DND-41 (cell line): ENCODE data around the gene PLA1A.

Experiments used
- ATAC-seq: fragments of 200-7000 bp; cut with Tn5 transposase; 3 replicates; pipeline ENCODE4 v1.9.1; 2021; ENCODE audit warnings: low read depth; ENCODE audit not compliant: insufficient read depth
- DNase-seq: peaks from one replicate; pipeline ENCODE4 v3.0.0-alpha.2; 2020
- H2AFZ ChIP-seq: 2 replicates; pipeline ENCODE4 v1.6.0; 2012; ENCODE audit warnings: low read depth, low read length
- H3K27ac ChIP-seq: 2 replicates; pipeline ENCODE4 v1.5.1; 2012; ENCODE audit warnings: low read length, inconsistent platforms
- H3K27me3 ChIP-seq: fragments of 200-600 bp; sonication (generic); 2 replicates; pipeline ENCODE4 v1.6.0; 2012; ENCODE audit warnings: low read length, mild to moderate bottlenecking, inconsistent platforms; ENCODE audit not compliant: insufficient read depth, poor library complexity
- H3K36me3 ChIP-seq: 2 replicates; pipeline ENCODE4 v1.5.1; 2012; ENCODE audit warnings: low read length, inconsistent platforms; ENCODE audit not compliant: insufficient read depth
- H3K4me1 ChIP-seq: 2 replicates; pipeline ENCODE4 v1.5.1; 2012; ENCODE audit warnings: mild to moderate bottlenecking, low read length; ENCODE audit not compliant: insufficient read depth
- H3K4me2 ChIP-seq: 2 replicates; pipeline ENCODE4 v1.6.0; 2012; ENCODE audit warnings: mild to moderate bottlenecking, moderate library complexity, low read length, inconsistent platforms; ENCODE audit not compliant: insufficient read depth
- H3K4me3 ChIP-seq, 2 experiments: fragments of 200-600 bp in 1 of 2; shearing (Covaris generic) in 1 of 2; 2 replicates each; pipeline ENCODE4 v1.5.1; 2012 to 2016; ENCODE audit warnings: inconsistent platforms in 2 of 2, low read length in 2 of 2, mild to moderate bottlenecking in 2 of 2, low read depth in 1 of 2, moderate library complexity in 1 of 2
- H3K79me2 ChIP-seq: 2 replicates; pipeline ENCODE4 v1.6.0; 2012; ENCODE audit warnings: low read length, inconsistent platforms; ENCODE audit not compliant: insufficient read depth
- H3K9ac ChIP-seq: 2 replicates; pipeline ENCODE4 v1.6.0; 2012; ENCODE audit warnings: low read depth, mild to moderate bottlenecking, inconsistent platforms, low read length, moderate library complexity
- H3K9me3 ChIP-seq: 2 replicates; pipeline ENCODE4 v1.5.1; 2012; ENCODE audit warnings: low read length, moderate library complexity, mild to moderate bottlenecking, inconsistent platforms; ENCODE audit not compliant: insufficient read depth, severe bottlenecking
- H4K20me1 ChIP-seq: 2 replicates; pipeline ENCODE4 v1.6.0; 2012; ENCODE audit warnings: low read length; ENCODE audit not compliant: insufficient read depth
- EZH2 ChIP-seq: IDR thresholded peaks from 3 replicates; pipeline ENCODE4 v1.6.1; 2012; ENCODE audit warnings: borderline replicate concordance, low read depth, mild to moderate bottlenecking, moderate library complexity, low read length, inconsistent platforms; ENCODE audit not compliant: severe bottlenecking
- TF ChIP-seq, protein P1 (sequence below): IDR thresholded peaks from 2 replicates; pipeline ENCODE4 v1.5.1; 2012; ENCODE audit warnings: borderline replicate concordance, low read length, moderate library complexity, mild to moderate bottlenecking; ENCODE audit not compliant: poor library complexity, severe bottlenecking; ENCODE audit errors: extremely low read depth

PLA1A gene

DNA sequence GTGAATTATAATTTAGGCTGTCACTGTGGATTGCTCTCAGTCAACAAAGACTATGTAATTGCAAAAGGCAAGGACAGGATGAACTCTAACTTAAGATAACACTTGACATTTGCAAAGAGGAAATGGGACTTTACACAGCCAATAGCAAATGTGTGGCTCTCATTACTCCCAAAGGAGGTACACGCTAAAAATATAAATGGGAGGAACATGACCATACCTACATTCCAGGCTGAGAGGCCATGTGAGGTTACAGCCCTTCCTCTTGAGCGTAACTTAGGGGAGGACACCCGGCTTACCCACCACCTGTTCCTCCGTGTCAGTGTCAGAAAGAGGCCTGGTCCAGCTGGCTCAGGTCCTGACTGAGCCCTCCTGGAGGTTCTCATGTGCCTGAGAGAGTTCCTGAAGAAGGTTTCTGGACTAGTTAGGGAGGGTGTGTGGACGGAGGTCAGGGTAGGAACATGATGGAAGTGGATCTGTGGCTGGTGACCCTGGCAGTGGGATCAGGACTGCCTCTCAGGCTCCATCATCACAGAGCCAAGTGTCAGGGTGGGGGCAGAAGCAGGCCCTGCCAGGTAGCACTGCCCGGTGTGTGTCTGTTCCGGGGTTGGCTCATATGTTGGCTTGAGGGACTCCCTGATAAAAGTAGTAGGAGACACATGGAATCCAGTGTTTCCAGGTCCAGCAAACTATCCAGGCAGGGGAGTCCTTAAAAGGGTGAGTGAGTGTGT is 54.8 kb downstream of the PLA1A start:
- Histone ChIP-seq H3K36me3 (no peaks in the 10 kb centered on the region), H3K4me2 (no peak overlapping the region), H3K9me3 (no peaks in the 10 kb centered on the region), H3K9ac (no peak overlapping the region), H3K79me2 (no peaks in the 10 kb centered on the region), H4K20me1 (no peaks in the 10 kb centered on the region), H3K27ac (no peak overlapping the region), H3K4me1 (no peaks in the 10 kb centered on the region), H2AFZ (no peak overlapping the region), H3K27me3 (no peaks in the 10 kb centered on the region), H3K4me3 (no peak overlapping the region)
- no peak for DNase-seq
- ATAC-seq: no peak
- TF ChIP-seq, protein P1, sequence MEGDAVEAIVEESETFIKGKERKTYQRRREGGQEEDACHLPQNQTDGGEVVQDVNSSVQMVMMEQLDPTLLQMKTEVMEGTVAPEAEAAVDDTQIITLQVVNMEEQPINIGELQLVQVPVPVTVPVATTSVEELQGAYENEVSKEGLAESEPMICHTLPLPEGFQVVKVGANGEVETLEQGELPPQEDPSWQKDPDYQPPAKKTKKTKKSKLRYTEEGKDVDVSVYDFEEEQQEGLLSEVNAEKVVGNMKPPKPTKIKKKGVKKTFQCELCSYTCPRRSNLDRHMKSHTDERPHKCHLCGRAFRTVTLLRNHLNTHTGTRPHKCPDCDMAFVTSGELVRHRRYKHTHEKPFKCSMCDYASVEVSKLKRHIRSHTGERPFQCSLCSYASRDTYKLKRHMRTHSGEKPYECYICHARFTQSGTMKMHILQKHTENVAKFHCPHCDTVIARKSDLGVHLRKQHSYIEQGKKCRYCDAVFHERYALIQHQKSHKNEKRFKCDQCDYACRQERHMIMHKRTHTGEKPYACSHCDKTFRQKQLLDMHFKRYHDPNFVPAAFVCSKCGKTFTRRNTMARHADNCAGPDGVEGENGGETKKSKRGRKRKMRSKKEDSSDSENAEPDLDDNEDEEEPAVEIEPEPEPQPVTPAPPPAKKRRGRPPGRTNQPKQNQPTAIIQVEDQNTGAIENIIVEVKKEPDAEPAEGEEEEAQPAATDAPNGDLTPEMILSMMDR: no peak
- TF ChIP-seq EZH2: no peak

DNA sequence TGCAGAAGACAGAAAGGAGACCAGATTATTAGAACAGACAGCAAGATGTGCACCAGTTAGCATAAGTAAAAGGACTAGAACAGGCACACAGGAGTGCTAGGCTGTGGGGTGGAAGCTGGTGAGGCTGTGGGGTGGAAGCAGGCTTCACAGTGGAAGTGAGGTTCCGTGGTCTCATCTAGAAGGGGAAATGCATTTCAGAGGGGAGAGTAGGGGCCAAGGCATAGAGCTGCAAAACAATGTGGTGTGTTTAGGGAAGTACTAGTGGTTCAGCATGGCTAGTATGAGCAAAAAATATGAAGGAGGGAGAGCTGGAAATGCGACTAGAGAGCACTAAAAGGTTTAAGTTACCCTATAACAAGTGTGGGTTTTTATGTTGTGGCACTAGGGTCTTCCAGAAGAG is 56.2 kb downstream of the PLA1A start:
- Histone ChIP-seq H3K27ac (no peak overlapping the region), H3K4me1 (no peaks in the 10 kb centered on the region), H3K36me3 (no peaks in the 10 kb centered on the region), H3K79me2 (no peaks in the 10 kb centered on the region), H4K20me1 (no peaks in the 10 kb centered on the region), H3K27me3 (no peaks in the 10 kb centered on the region), H3K9ac (no peak overlapping the region), H2AFZ (no peak overlapping the region), H3K9me3 (no peaks in the 10 kb centered on the region), H3K4me2 (no peak overlapping the region), H3K4me3 (no peak overlapping the region)
- no peak for DNase-seq
- ATAC-seq: no peak
- TF ChIP-seq, protein P1: no peak
- no peak for TF ChIP-seq EZH2

DNA sequence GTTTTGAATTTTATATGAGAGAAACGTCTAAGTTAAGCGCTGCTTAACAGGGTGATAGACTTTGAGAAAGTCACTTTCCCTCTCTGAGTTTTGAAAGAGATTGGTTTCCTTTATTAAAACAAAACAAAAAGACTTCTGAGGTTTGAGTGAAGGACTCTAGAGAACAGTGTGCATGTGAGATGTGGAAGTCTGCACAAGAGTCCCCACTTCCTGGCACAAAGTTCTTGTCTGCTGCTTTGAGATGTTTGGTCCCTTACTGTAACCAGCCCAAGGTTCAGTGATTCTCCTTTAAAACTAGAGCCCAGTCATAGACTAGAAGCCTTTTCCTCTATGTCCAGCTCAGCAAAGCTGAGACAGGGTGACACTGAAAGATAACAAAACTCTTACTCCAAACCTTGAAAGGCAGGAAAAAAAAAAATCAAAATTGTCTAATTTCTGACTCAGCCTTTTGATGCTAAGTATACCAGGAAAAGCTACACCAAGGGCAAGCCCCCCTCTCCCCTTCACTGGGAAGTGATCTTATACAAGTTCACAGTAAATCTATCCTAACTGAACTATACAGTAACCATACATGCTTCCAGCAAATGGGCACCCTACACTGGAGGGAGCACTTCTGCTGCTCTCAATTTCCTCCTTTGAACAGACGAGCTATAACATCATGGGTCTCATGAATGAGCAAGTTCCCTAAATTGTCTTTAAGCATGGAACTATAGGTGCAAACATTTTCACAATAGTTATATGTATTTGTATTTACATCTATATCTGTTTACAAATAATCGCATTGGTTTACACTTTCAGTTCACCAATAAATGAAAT is 60.4 kb downstream of the PLA1A start:
- Histone ChIP-seq H3K4me3 (no peak overlapping the region), H3K4me2 (no peak overlapping the region), H2AFZ (no peak overlapping the region), H3K4me1 (no peaks in the 10 kb centered on the region), H3K9ac (no peak overlapping the region), H3K27ac (no peak overlapping the region), H3K36me3 (no peaks in the 10 kb centered on the region), H3K79me2 (no peaks in the 10 kb centered on the region), H4K20me1 (no peaks in the 10 kb centered on the region), H3K27me3 (no peaks in the 10 kb centered on the region), H3K9me3 (no peaks in the 10 kb centered on the region)
- DNase-seq (no peak), ATAC-seq (peak; percentile 65; the same call in 1 of the 3 replicates)
- TF ChIP-seq, protein P1: no peak
- TF ChIP-seq EZH2: no peak
